GM13976 (cell line): ENCODE measurements around the gene PSTPIP1.

Experiments used
- DNase-seq: peaks from one replicate; pipeline ENCODE4 v3.0.0; 2012; ENCODE audit warnings: low spot score
- CTCF ChIP-seq: IDR thresholded peaks from 2 replicates; pipeline ENCODE4 v1.5.1; 2012; ENCODE audit warnings: borderline replicate concordance, mild to moderate bottlenecking; ENCODE audit not compliant: insufficient read depth; ENCODE audit errors: extremely low read depth, missing control alignments, control extremely low read depth
- in situ Hi-C: fragments of 300-500 bp; cut with MboI; formaldehyde crosslinking; loops from one replicate; pipeline ENCODE4 v1.12.0; 2022; ENCODE audit warnings: low sequenced_read_pairs, mixed read lengths, inconsistent platforms; ENCODE audit not compliant: unreplicated experiment

The PSTPIP1 gene

GRCh38 chr15:77004189-77004588 lies 9.3 kb downstream of the PSTPIP1 start:
- in situ Hi-C loops: no loop called here
- DNase-seq: no peak
- TF ChIP-seq CTCF: no peak

- DNase-seq: no peak
- in situ Hi-C loops: no loop called here
- TF ChIP-seq CTCF: no peak
Measured at GRCh38 chr15:77009176-77009575, 14.2 kb downstream of the PSTPIP1 start.

GRCh38 chr15:77009646-77010311 lies 14.9 kb downstream of the PSTPIP1 start:
- in situ Hi-C loops: no loop called here
- TF ChIP-seq CTCF: no peak
- no peak for DNase-seq

- no peak for DNase-seq
- in situ Hi-C loops: no loop called here
- TF ChIP-seq CTCF: no peak
Measured at GRCh38 chr15:77010312-77010686, 15.4 kb downstream of the PSTPIP1 start.

- in situ Hi-C loops: no loop called here
- TF ChIP-seq CTCF: no peak
- no peak for DNase-seq
Measured at GRCh38 chr15:77010857-77011256, 15.9 kb downstream of the PSTPIP1 start.

- TF ChIP-seq CTCF: no peak
- DNase-seq: no peak
- in situ Hi-C loops: no loop called here
Measured at GRCh38 chr15:77012117-77012712, 17.3 kb downstream of the PSTPIP1 start.
